Measurements from ENCODE around the gene GOLPH3L.

Gene GOLPH3L

DNA sequence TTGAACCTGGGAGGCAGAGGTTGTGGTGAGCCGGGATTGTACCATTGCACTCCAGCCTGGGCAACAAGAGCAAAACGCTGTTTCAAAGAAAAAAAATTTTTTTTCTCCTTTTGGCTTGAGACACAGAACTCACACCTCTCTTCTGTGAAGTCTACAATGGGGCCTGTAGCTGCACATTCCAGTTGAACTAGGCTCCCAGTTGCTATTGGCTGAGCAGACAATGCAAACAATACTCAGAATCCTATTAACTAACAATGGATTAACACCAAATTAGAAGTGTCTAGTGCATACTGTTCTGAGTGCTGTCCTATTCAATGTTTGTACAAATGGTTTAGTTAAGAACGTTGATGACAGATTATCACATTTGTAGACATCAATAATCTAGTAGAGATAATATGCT lies 100.0 kb downstream of the GOLPH3L start:
- H3K27ac ChIP-seq: no peak overlapping the region
- TF ChIP-seq, protein P1, sequence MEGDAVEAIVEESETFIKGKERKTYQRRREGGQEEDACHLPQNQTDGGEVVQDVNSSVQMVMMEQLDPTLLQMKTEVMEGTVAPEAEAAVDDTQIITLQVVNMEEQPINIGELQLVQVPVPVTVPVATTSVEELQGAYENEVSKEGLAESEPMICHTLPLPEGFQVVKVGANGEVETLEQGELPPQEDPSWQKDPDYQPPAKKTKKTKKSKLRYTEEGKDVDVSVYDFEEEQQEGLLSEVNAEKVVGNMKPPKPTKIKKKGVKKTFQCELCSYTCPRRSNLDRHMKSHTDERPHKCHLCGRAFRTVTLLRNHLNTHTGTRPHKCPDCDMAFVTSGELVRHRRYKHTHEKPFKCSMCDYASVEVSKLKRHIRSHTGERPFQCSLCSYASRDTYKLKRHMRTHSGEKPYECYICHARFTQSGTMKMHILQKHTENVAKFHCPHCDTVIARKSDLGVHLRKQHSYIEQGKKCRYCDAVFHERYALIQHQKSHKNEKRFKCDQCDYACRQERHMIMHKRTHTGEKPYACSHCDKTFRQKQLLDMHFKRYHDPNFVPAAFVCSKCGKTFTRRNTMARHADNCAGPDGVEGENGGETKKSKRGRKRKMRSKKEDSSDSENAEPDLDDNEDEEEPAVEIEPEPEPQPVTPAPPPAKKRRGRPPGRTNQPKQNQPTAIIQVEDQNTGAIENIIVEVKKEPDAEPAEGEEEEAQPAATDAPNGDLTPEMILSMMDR (IDR thresholded peaks at IDR 0.05): no peak
- no peak for DNase-seq (ENCODE audit: low spot score)
- no peak overlapping the region for H3K4me3 ChIP-seq
